IMR-90 (cell line): ENCODE data around the gene DHX15. TPM values are rescaled to one million over a fixed set of nuclear protein-coding genes. Genes with fewer than 3 reads are reported as not detected.

Experiments
- ATAC-seq: fragments of 200-7000 bp; cut with Tn5 transposase; 2 replicates; pipeline ENCODE4 v1.9.1; 2020; ENCODE audit warnings: low read depth, mild to moderate bottlenecking, moderate library complexity
- BruUV-seq: library from RNA; stranded (reverse); fragments of 400-500 nt; replicated peaks from 2 replicates; lab custom pipeline; 2021; lab: Mats Ljungman, UMichigan
- CTCF ChIA-PET: fragments of 300-600 bp; formaldehyde crosslinking; extraction: SDS; loops from one replicate; lab custom pipeline; 2021; ENCODE audit warnings: antibody characterized with exemption; lab: Yijun Ruan, JAX
- POLR2A ChIA-PET: fragments of 300-600 bp; sonication (Branson Sonifier 250); formaldehyde crosslinking; loops from one replicate; lab custom pipeline; 2022; ENCODE audit warnings: antibody characterized with exemption; ENCODE audit not compliant: unreplicated experiment; lab: Charles Lee
- DNase-seq: peaks from one replicate; pipeline ENCODE4 v3.0.0; 2013
- H2AFZ ChIP-seq: replicated peaks from 2 replicates; pipeline ENCODE3; 2013; ENCODE audit warnings: low read length, mild to moderate bottlenecking; ENCODE audit not compliant: poor library complexity
- H2AK5ac ChIP-seq: 2 replicates; pipeline ENCODE4 v1.6.1; 2013; ENCODE audit warnings: low read depth, low read length, inconsistent platforms
- H2AK9ac ChIP-seq: replicated peaks from 2 replicates; pipeline ENCODE3; 2013; ENCODE audit warnings: mild to moderate bottlenecking, low read depth, low read length, moderate library complexity; ENCODE audit not compliant: poor library complexity
- H2BK120ac ChIP-seq: 2 replicates; pipeline ENCODE4 v1.6.1; 2013; ENCODE audit warnings: low read depth, low read length, inconsistent platforms
- H2BK15ac ChIP-seq: 3 replicates; pipeline ENCODE4 v1.6.1; 2013; ENCODE audit warnings: low read depth, low read length, inconsistent platforms
- H2BK20ac ChIP-seq: 2 replicates; pipeline ENCODE4 v1.6.1; 2013; ENCODE audit warnings: low read depth, mild to moderate bottlenecking, inconsistent platforms, low read length, moderate library complexity
- H2BK5ac ChIP-seq: 2 replicates; pipeline ENCODE4 v1.6.1; 2013; ENCODE audit warnings: mild to moderate bottlenecking, low read depth, low read length, inconsistent platforms; ENCODE audit not compliant: poor library complexity, severe bottlenecking
- H3K14ac ChIP-seq: replicated peaks from 2 replicates; pipeline ENCODE4 v1.6.1; 2013; ENCODE audit warnings: low read depth, low read length, inconsistent platforms
- H3K18ac ChIP-seq: 2 replicates; pipeline ENCODE4 v1.6.1; 2013; ENCODE audit warnings: low read depth, low read length, control low read depth
- H3K23ac ChIP-seq: 2 replicates; pipeline ENCODE4 v1.6.1; 2013; ENCODE audit warnings: low read depth, low read length, inconsistent platforms
- H3K27ac ChIP-seq: 2 replicates; pipeline ENCODE4 v1.5.1; 2013; ENCODE audit warnings: mild to moderate bottlenecking, control low read depth, low read length; ENCODE audit not compliant: insufficient read depth
- H3K27me3 ChIP-seq: 2 replicates; pipeline ENCODE4 v1.6.1; 2013; ENCODE audit warnings: low read length; ENCODE audit not compliant: control insufficient read depth, insufficient read depth
- H3K36me3 ChIP-seq: 2 replicates; pipeline ENCODE4 v1.6.1; 2013; ENCODE audit warnings: low read length, mixed read lengths; ENCODE audit not compliant: control insufficient read depth, insufficient read depth
- H3K4ac ChIP-seq: 2 replicates; pipeline ENCODE4 v1.6.1; 2013; ENCODE audit warnings: low read depth, low read length, inconsistent platforms
- H3K4me1 ChIP-seq: 2 replicates; pipeline ENCODE4 v1.6.1; 2013; ENCODE audit warnings: low read length, mixed read lengths; ENCODE audit not compliant: control insufficient read depth, insufficient read depth
- H3K4me2 ChIP-seq: 2 replicates; pipeline ENCODE4 v1.6.1; 2013; ENCODE audit warnings: low read depth, mild to moderate bottlenecking, control low read depth, low read length, moderate library complexity
- H3K4me3 ChIP-seq: 2 replicates; pipeline ENCODE4 v1.5.1; 2013; ENCODE audit warnings: low read depth, mild to moderate bottlenecking, control low read depth, low read length, moderate library complexity; ENCODE audit not compliant: insufficient read depth
- H3K56ac ChIP-seq: 2 replicates; pipeline ENCODE4 v1.6.1; 2013; ENCODE audit warnings: low read length, inconsistent platforms; ENCODE audit not compliant: insufficient read depth; ENCODE audit errors: extremely low read depth
- H3K79me1 ChIP-seq, 2 experiments: 2 replicates each; pipeline ENCODE4 v1.6.1; 2013; ENCODE audit warnings: low read length in 2 of 2, inconsistent platforms in 1 of 2, low read depth in 1 of 2
- H3K9ac ChIP-seq: 2 replicates; pipeline ENCODE4 v1.6.1; 2013; ENCODE audit warnings: low read depth, low read length, control low read depth
- H3K9me1 ChIP-seq: 2 replicates; pipeline ENCODE4 v1.6.1; 2013; ENCODE audit warnings: low read length, inconsistent platforms; ENCODE audit not compliant: insufficient read depth
- H3K9me3 ChIP-seq: 2 replicates; pipeline ENCODE4 v1.6.1; 2013; ENCODE audit warnings: low read length; ENCODE audit not compliant: control insufficient read depth, insufficient read depth
- H4K20me1 ChIP-seq: 2 replicates; pipeline ENCODE4 v1.6.1; 2013; ENCODE audit warnings: low read length, inconsistent platforms; ENCODE audit not compliant: insufficient read depth
- H4K5ac ChIP-seq: 2 replicates; pipeline ENCODE4 v1.6.1; 2013; ENCODE audit warnings: mild to moderate bottlenecking, low read depth, low read length, control low read depth
- H4K8ac ChIP-seq, 2 experiments: 2 replicates each; pipeline ENCODE4 v1.6.1; 2013; ENCODE audit warnings: low read depth in 2 of 2, low read length in 2 of 2, control low read depth in 1 of 2, inconsistent platforms in 1 of 2
- H4K91ac ChIP-seq: 2 replicates; pipeline ENCODE4 v1.6.1; 2013; ENCODE audit warnings: low read depth, low read length, inconsistent platforms; ENCODE audit not compliant: insufficient read depth
- CEBPB ChIP-seq: IDR thresholded peaks from 2 replicates; pipeline ENCODE4 v1.6.1; 2012; ENCODE audit warnings: low read depth, low read length, improper control_type of control experiment
- CHD1 ChIP-seq: IDR thresholded peaks from 2 replicates; pipeline ENCODE4 v1.6.1; 2012; ENCODE audit warnings: low read depth, low read length, improper control_type of control experiment
- ELK1 ChIP-seq: fragments of 150-350 bp; IDR thresholded peaks from 2 replicates; pipeline ENCODE4 v1.6.1; 2016; ENCODE audit warnings: low read depth, mild to moderate bottlenecking, low read length, moderate library complexity, borderline replicate concordance
- FOS ChIP-seq: fragments of 150-350 bp; IDR thresholded peaks from 2 replicates; pipeline ENCODE4 v1.6.1; 2016; ENCODE audit warnings: low read depth, low read length
- MAFK ChIP-seq: IDR thresholded peaks from 2 replicates; pipeline ENCODE4 v1.6.1; 2012; ENCODE audit warnings: low read depth, low read length, improper control_type of control experiment
- MAZ ChIP-seq: IDR thresholded peaks from 2 replicates; pipeline ENCODE4 v1.6.1; 2012; ENCODE audit warnings: low read depth, mild to moderate bottlenecking, low read length, improper control_type of control experiment, moderate library complexity, borderline replicate concordance
- NFE2L2 ChIP-seq: fragments of 150-350 bp; IDR thresholded peaks from 2 replicates; pipeline ENCODE4 v1.6.1; 2016; ENCODE audit warnings: low read depth, mild to moderate bottlenecking, low read length
- POLR2A ChIP-seq: IDR thresholded peaks from 2 replicates; pipeline ENCODE4 v1.6.1; 2012; ENCODE audit warnings: mild to moderate bottlenecking, low read depth, low read length
- RAD21 ChIP-seq: IDR thresholded peaks from 2 replicates; pipeline ENCODE4 v1.6.1; 2012; ENCODE audit warnings: low read length, improper control_type of control experiment
- RCOR1 ChIP-seq: IDR thresholded peaks from 2 replicates; pipeline ENCODE4 v1.6.1; 2012; ENCODE audit warnings: mild to moderate bottlenecking, low read length, improper control_type of control experiment; ENCODE audit not compliant: insufficient replicate concordance
- RFX5 ChIP-seq: IDR thresholded peaks from 2 replicates; pipeline ENCODE4 v1.8.0; 2012; ENCODE audit warnings: low read depth, mild to moderate bottlenecking, low read length, moderate library complexity
- SMC3 ChIP-seq: fragments of 150-350 bp; IDR thresholded peaks from 2 replicates; pipeline ENCODE4 v1.6.1; 2016; ENCODE audit warnings: low read depth, mild to moderate bottlenecking, antibody characterized with exemption, low read length, moderate library complexity
- WGBS, 2 experiments: methylation state at CpG; one replicate each; pipeline versions ENCODE4 v1.1.5 to v1.1.7; 2013; ENCODE audit warnings: missing lambda C conversion rate in 2 of 2; ENCODE audit not compliant: insufficient read length in 1 of 2; ENCODE audit errors: extremely low coverage in 2 of 2; 5-methylcytosine and 5-hydroxymethylcytosine counted together
- dilution Hi-C: fragments of 300-500 bp; cut with HindIII; formaldehyde crosslinking; loops from one replicate; pipeline ENCODE4 v1.14.3; 2018; ENCODE audit warnings: low sequenced_read_pairs; ENCODE audit not compliant: unreplicated experiment
- in situ Hi-C: fragments of 300-500 bp; cut with MboI; formaldehyde crosslinking; loops from 3 replicates; pipeline ENCODE4 v1.14.3; 2019; ENCODE audit warnings: low sequenced_read_pairs, inconsistent platforms, mixed read lengths
- intact Hi-C: fragments of 100-400 bp; cut with micrococcal nuclease; formaldehyde crosslinking; loops from 2 replicates; pipeline ENCODE4 v1.10.0; 2022
- polyA plus RNA-seq, 3 experiments: library from polyadenylated mRNA; depleted of rRNA; stranded (reverse); fragments of >200 nt; gene quantifications; 2 replicates each; pipeline ENCODE4 v1.2.3, GENCODE V29; 2012; ENCODE audit warnings: low replicate concordance in 1 of 3
- total RNA-seq: library from RNA; depleted of rRNA; stranded (reverse); fragments of >200 nt; gene quantifications from 2 replicates; pipeline ENCODE4 v1.2.3, GENCODE V29; 2012

The DHX15 gene
- total and polyA plus RNA-seq, 2 of the 4 experiments (the other 2 are of a cell fraction): 97.9 to 172 TPM

GRCh38 chr4:24599275-24599674, 14.9 kb upstream of the DHX15 start:
- Histone ChIP-seq H3K4me1 (0 out of 2 replicates have a peak, but pooled peaks cover under 1% of the 10 kb centered on the region), H3K4me2 (no peak overlapping the region), H4K20me1 (no peaks in the 10 kb centered on the region), H2BK15ac (no peak overlapping the region), H3K9ac (no peak overlapping the region), H3K27me3 (no peaks in the 10 kb centered on the region; the same call in none of the 2 replicates), H3K23ac (no peak overlapping the region), H3K4me3 (no peak overlapping the region), H3K18ac (no peak overlapping the region), H3K27ac (no peak overlapping the region), H4K8ac (no peak overlapping the region), H2BK5ac (no peak overlapping the region), H2BK120ac (no peak overlapping the region), H3K9me3 (peaks cover 5% of the 10 kb centered on the region; the same call in 1 of the 2 replicates), H3K4ac (no peak overlapping the region), H2AFZ (no peak overlapping the region), H2AK5ac (no peak overlapping the region), H4K91ac (no peak overlapping the region), H3K36me3 (no peaks in the 10 kb centered on the region), H2AK9ac (no peak overlapping the region), H3K9me1 (no peaks in the 10 kb centered on the region), H3K56ac (no peak overlapping the region), H2BK20ac (no peak overlapping the region), H3K79me1 (no peaks in the 10 kb centered on the region), H3K14ac (no peak overlapping the region), H4K5ac (no peak overlapping the region)
- ChIA-PET CTCF (interaction anchor here (1.0 kb wide), 1 partner anchor 14 kb away, joined by 3 read pairs; no protein-coding TSS in a partner anchor), POLR2A (no interaction called here)
- WGBS, 2 experiments: 81% methylated on average over 10 of the region's 22 CpGs; no CpG with 5 or more reads in 1 of the 2 experiments
- ATAC-seq (no peak), DNase-seq (no peak)
- dilution Hi-C loops (no loop called here), intact Hi-C loops (no loop called here), in situ Hi-C loops (no loop called here)
- TF ChIP-seq RAD21 (no peak), SMC3 (no peak), MAFK (no peak), RCOR1 (no peak), FOS (no peak), ELK1 (no peak), POLR2A (no peak), CEBPB (no peak), NFE2L2 (no peak), RFX5 (no peak), CHD1 (no peak), MAZ (no peak)
- no TSS peak for BruUV-seq
